H1 (cell line): ENCODE data around the gene TRIM44. TPM values are rescaled to one million over a fixed set of nuclear protein-coding genes. Genes with fewer than 3 reads are reported as not detected.

Experiments
- CBX8 ChIP-seq: fragments of 300-800, 300-1000 bp; sonication (generic); IDR thresholded peaks from 2 replicates; pipeline ENCODE4 v1.7.1; 2016; ENCODE audit warnings: low read depth, low read length, borderline replicate concordance
- PHF8 ChIP-seq: fragments of 200-600 bp; sonication (generic); conservative IDR thresholded peaks from 2 replicates; pipeline ENCODE4 v1.7.1; 2012; ENCODE audit warnings: low read depth, mild to moderate bottlenecking, inconsistent platforms, low read length, moderate library complexity
- RNF2 ChIP-seq: fragments of 200-900, 300-1000 bp; sonication (generic); IDR thresholded peaks from 2 replicates; pipeline ENCODE4 v1.7.1; 2016; ENCODE audit warnings: borderline replicate concordance, low read depth, mild to moderate bottlenecking, antibody characterized with exemption, low read length; ENCODE audit not compliant: poor library complexity, severe bottlenecking; ENCODE audit errors: missing control alignments
- polyA plus RNA-seq, 7 experiments: library from polyadenylated mRNA; depleted of rRNA in 3 of 7; stranded (reverse) in 5 of 7; unstranded in 2 of 7; fragments of >200 nt in 5 of 7; fragments of 200-250 nt in 2 of 7; gene quantifications; 1 replicate in 5 of 7; 2 replicates in 1 of 7; 4 replicates in 1 of 7; pipeline versions ENCODE4 v1.2.1 to v1.2.3, GENCODE V29; 2011 to 2013; ENCODE audit warnings: missing spikeins in 2 of 7, mixed read lengths in 2 of 7
- total RNA-seq: library from RNA; stranded (reverse); fragmentation: NEBNext Ultra II Directional; extraction: Animal tissue kit (Norgen Biotek cat#: 25700); gene quantifications from 2 replicates; pipeline ENCODE4 v1.2.1, GENCODE V29; 2021

TRIM44 gene
- total and polyA plus RNA-seq, 2 of the 8 experiments (the other 6 are each of a cell fraction or from before 2014, with no cell fraction given), result 13.9 to 34.4 TPM

- TF ChIP-seq PHF8 (no peak), CBX8 (no peak), RNF2 (no peak)
Measured at GRCh38 chr11:35796562-35796961, 134.0 kb downstream of the TRIM44 start (continued).
